Lower leg skin (tissue), 3 donors: ENCODE results near the gene PLEKHA8.

ENCODE experiments used
- CTCF ChIP-seq, 3 donors: fragments of 450-650 bp; IDR thresholded peaks; one replicate each; pipeline ENCODE4 v1.5.1; 2016; ENCODE audit warnings: antibody characterized with exemption in 3 of 3, mild to moderate bottlenecking in 3 of 3, moderate library complexity in 2 of 3
- POLR2A ChIP-seq, 2 donors: fragments of 450-650 bp; IDR thresholded peaks; one replicate each; pipeline ENCODE4 v1.6.1; 2016 to 2017; ENCODE audit warnings: antibody characterized with exemption in 2 of 2, mild to moderate bottlenecking in 1 of 2, moderate library complexity in 1 of 2

GRCh38 chr7:29991937-29992336 is 36.3 kb upstream of the PLEKHA8 start:
- no peak for TF ChIP-seq CTCF (IDR thresholded peaks at IDR 0.05)
- no peak for TF ChIP-seq POLR2A (IDR thresholded peaks at IDR 0.05)
